GM12872 (cell line): ENCODE data around the gene ABCG1.

ENCODE experiments used
- TF ChIP-seq, protein P1 (sequence below): IDR thresholded peaks from 3 replicates; pipeline ENCODE4 v1.5.1; 2011; ENCODE audit warnings: low read depth, mild to moderate bottlenecking, low read length, moderate library complexity; ENCODE audit not compliant: insufficient read depth

ABCG1 gene

GRCh38 chr21:42251654-42252324 is 32.8 kb downstream of the ABCG1 start:
- TF ChIP-seq, protein P1, sequence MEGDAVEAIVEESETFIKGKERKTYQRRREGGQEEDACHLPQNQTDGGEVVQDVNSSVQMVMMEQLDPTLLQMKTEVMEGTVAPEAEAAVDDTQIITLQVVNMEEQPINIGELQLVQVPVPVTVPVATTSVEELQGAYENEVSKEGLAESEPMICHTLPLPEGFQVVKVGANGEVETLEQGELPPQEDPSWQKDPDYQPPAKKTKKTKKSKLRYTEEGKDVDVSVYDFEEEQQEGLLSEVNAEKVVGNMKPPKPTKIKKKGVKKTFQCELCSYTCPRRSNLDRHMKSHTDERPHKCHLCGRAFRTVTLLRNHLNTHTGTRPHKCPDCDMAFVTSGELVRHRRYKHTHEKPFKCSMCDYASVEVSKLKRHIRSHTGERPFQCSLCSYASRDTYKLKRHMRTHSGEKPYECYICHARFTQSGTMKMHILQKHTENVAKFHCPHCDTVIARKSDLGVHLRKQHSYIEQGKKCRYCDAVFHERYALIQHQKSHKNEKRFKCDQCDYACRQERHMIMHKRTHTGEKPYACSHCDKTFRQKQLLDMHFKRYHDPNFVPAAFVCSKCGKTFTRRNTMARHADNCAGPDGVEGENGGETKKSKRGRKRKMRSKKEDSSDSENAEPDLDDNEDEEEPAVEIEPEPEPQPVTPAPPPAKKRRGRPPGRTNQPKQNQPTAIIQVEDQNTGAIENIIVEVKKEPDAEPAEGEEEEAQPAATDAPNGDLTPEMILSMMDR: no peak

- TF ChIP-seq, protein P1: no peak
Observed at GRCh38 chr21:42252325-42252654, 33.4 kb downstream of the ABCG1 start.

GRCh38 chr21:42252778-42253340 is 33.9 kb downstream of the ABCG1 start:
- TF ChIP-seq, protein P1: no peak

DNA sequence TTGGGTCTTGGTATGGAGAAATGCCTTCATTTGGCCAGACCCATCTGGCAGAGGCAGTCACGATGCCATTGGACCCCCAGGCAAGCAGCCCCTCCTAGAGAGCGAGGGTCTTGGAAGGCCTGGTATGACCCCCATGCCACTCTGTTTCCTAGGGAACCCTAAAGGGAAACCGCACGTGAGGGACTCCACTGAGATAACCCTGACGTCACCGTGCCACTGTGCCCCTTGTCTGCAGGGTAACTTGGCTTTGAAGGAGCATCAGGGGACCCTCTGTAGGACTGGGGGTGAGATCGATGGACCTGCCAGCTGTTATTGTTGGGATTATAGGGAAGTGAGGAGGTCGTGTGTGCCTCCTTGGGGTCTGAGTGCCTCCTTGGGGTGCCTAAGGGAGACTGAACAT is 34.5 kb downstream of the ABCG1 start:
- TF ChIP-seq, protein P1: no peak

DNA sequence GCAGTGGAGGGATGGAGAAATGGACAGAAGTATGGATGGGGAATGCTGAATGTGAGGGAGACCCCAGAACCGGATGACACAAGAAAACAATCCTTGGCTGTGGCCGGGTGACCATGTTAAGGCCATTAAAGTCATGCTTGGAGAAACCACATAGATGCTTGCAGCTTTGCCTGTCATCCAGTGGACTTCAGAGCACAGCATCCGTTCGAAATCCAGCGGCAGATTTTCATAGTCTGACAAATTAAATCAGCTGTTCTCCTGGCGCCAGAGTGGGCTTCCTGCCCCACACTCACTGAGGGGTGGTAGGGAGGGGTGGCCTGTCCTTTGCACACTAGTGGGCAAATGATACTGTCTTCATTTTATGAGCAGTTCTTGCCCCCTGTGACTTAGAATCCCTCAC is 35.1 kb downstream of the ABCG1 start:
- TF ChIP-seq, protein P1: no peak

DNA sequence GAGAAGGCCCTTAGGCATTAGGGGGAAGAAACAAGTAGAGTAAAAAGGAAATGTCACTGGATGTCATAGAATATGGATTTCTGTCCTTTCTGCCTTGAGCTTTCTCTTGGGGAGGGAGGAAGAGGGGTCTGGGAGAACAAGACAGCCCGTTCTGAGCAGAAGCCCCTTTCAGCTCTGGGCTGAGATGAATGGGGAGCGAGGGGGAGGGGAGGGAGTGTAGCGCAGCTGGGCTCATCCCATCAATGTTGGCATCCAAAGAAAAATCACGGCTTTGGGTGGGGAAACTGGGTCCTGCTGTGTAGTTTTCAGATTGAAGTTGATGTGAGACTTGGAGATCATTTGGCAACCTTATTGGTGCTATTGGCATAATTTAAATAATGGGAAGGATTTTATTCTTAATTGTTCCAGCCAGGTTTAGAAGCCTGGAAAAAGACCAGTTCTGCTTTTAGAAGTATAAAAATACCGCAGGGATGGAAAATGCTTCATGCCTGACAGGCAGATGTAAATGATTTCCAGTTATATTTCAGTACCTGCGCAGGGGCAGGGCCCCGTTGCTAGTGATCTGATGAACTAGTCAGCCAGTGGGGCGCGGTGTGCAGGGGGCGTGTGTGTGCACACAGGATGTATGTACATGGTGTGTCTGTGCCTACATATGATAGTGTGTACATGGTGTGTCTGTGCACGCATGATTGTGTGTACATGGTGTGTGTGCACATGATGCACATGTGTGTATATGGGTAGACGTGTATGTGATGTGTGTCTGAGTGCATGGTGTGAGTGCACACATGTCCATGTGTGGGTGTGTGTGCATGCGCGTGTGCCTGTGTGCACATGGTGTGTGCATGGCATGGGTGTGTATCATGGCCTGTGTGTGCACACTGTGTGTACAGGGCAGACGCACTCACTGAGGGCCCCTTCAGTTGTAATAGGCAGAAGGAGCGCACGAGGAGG is 36.0 kb downstream of the ABCG1 start:
- TF ChIP-seq, protein P1: no peak

GRCh38 chr21:42255825-42256224 is 36.9 kb downstream of the ABCG1 start:
- TF ChIP-seq, protein P1: no peak
